ENCODE measurements around the gene THBS2.

Gene THBS2

DNA sequence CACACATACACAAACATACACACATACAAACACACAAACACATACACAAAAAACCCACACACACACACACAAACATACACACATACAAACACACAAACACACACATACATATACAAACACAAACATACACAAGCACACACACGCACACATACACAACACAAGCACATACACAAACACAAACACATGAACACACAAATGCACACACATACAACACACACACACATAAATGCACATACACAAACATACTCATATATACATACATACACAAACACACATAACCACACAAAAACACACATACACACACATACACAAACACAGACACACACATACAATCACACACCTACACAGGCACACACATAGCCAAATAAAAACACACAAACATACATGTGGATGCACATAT, 30.3 kb upstream of the THBS2 start:
- Histone ChIP-seq H4K20me1 (ENCODE audit: insufficient read depth) (no peaks in the 10 kb centered on the region), H2AFZ (ENCODE audit: low read depth) (no peak overlapping the region), H3K79me2 (ENCODE audit: insufficient read depth, low read depth) (no peaks in the 10 kb centered on the region), H3K4me2 (no peak overlapping the region), H3K36me3 (ENCODE audit: insufficient read depth) (no peaks in the 10 kb centered on the region), H3K4me1 (ENCODE audit: low read depth, poor library complexity, severe bottlenecking) (no peaks in the 10 kb centered on the region), H3K4me3 (IDR thresholded peaks at IDR 0.05; ENCODE audit: insufficient read depth, low read depth, low read length) (no peak overlapping the region), H3K27ac (no peak overlapping the region), H3K9ac (no peak overlapping the region), H3K27me3 (ENCODE audit: insufficient read depth, low read depth) (no peaks in the 10 kb centered on the region)
- no peak for TF ChIP-seq CTCF (conservative IDR thresholded peaks at IDR 0.05; ENCODE audit: low read depth, low read length)

GRCh38 chr6:169282043-169282442, 28.4 kb upstream of the THBS2 start:
- TF ChIP-seq CTCF (conservative IDR thresholded peaks at IDR 0.05; ENCODE audit: low read depth, low read length), result no peak
- Histone ChIP-seq H3K9ac (no peak overlapping the region), H3K27ac (no peak overlapping the region), H2AFZ (ENCODE audit: low read depth) (no peak overlapping the region), H4K20me1 (ENCODE audit: insufficient read depth) (no peaks in the 10 kb centered on the region), H3K4me2 (no peak overlapping the region), H3K27me3 (ENCODE audit: insufficient read depth, low read depth) (no peaks in the 10 kb centered on the region), H3K36me3 (ENCODE audit: insufficient read depth) (no peaks in the 10 kb centered on the region), H3K4me3 (IDR thresholded peaks at IDR 0.05; ENCODE audit: insufficient read depth, low read depth, low read length) (no peak overlapping the region), H3K4me1 (ENCODE audit: low read depth, poor library complexity, severe bottlenecking) (no peaks in the 10 kb centered on the region), H3K79me2 (ENCODE audit: insufficient read depth, low read depth) (no peaks in the 10 kb centered on the region)

- no peak for TF ChIP-seq CTCF (conservative IDR thresholded peaks at IDR 0.05; ENCODE audit: low read depth, low read length)
- H3K79me2 ChIP-seq (ENCODE audit: insufficient read depth, low read depth), result no peaks in the 10 kb centered on the region
Measured at GRCh38 chr6:169277619-169278018, 24.0 kb upstream of the THBS2 start.

DNA sequence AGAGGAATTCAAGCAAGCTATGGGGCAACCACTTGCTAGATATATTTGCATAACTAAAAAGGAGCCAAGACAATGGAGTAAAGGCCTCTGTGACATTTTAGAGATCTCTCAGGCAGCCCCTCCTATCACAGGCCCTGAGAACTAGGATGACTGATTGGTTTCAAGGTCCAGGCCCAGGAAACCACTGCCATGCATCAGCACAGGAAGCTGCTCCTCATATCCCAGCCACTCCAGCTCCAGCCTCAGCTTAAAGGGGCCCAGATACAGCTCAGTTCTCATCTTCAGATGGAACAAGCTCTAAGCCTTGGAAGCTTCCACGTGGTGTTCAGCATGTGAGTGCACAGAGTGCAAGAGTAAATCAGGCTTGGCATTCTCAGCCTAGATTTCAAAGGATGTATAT, 21.1 kb upstream of the THBS2 start:
- Histone ChIP-seq H3K36me3 (ENCODE audit: insufficient read depth) (no peaks in the 10 kb centered on the region), H3K4me3 (IDR thresholded peaks at IDR 0.05; ENCODE audit: insufficient read depth, low read depth, low read length) (no peak overlapping the region), H2AFZ (ENCODE audit: low read depth) (no peak overlapping the region), H3K9ac (no peak overlapping the region), H4K20me1 (ENCODE audit: insufficient read depth) (no peaks in the 10 kb centered on the region), H3K79me2 (ENCODE audit: insufficient read depth, low read depth) (no peaks in the 10 kb centered on the region), H3K4me2 (no peak overlapping the region), H3K27me3 (ENCODE audit: insufficient read depth, low read depth) (no peaks in the 10 kb centered on the region), H3K4me1 (ENCODE audit: low read depth, poor library complexity, severe bottlenecking) (no peaks in the 10 kb centered on the region), H3K27ac (no peak overlapping the region)
- TF ChIP-seq CTCF (conservative IDR thresholded peaks at IDR 0.05; ENCODE audit: low read depth, low read length), result no peak

More at GRCh38 chr6:169277619-169278018, 24.0 kb upstream of the THBS2 start:
- H3K4me2 ChIP-seq, result no peak overlapping the region
- no peak overlapping the region for H2AFZ ChIP-seq (ENCODE audit: low read depth)
- H3K9ac ChIP-seq, result no peak overlapping the region
- no peak overlapping the region for H3K4me3 ChIP-seq (IDR thresholded peaks at IDR 0.05; ENCODE audit: insufficient read depth, low read depth, low read length)
- H3K36me3 ChIP-seq (ENCODE audit: insufficient read depth), result no peaks in the 10 kb centered on the region
- no peaks in the 10 kb centered on the region for H3K4me1 ChIP-seq (ENCODE audit: low read depth, poor library complexity, severe bottlenecking)
- no peak overlapping the region for H3K27ac ChIP-seq
- H4K20me1 ChIP-seq (ENCODE audit: insufficient read depth), result no peaks in the 10 kb centered on the region
- no peaks in the 10 kb centered on the region for H3K27me3 ChIP-seq (ENCODE audit: insufficient read depth, low read depth)
